Activated gamma-delta T cell (primary cell): ENCODE results near the gene CCDC59.
"Not testable (repeated sequence)": the region's sequence is repeated elsewhere in the genome, so short reads cannot be mapped to it uniquely, and the experiment has no call there.

ENCODE experiments used
- DNase-seq: peaks from one replicate; lab custom pipeline; 2025; lab: John Stamatoyannopoulos, UW
- total RNA-seq, 2 donors: gene quantifications; one replicate each; lab custom pipeline; 2026; lab: John Stamatoyannopoulos, UW

Gene CCDC59
- total RNA-seq: 76.1 to 86.5 reads per million in 2 donors

GRCh38 chr12:82358200-82359114 is at the start of gene CCDC59, which contains the start of gene METTL25:
Gene CCDC59 (minus strand): TSS chr12:82358387. CDS start chr12:82358376, 11 bp downstream.
Gene METTL25 (plus strand): TSS chr12:82358529. CDS start chr12:82358566, 37 bp downstream.
- DNase-seq: peak; percentile 77

- no peak for DNase-seq
Observed at GRCh38 chr12:82407481-82407880, 49.3 kb upstream of the CCDC59 start.

- DNase-seq: no peak
Observed at GRCh38 chr12:82406651-82407050, 48.5 kb upstream of the CCDC59 start.

- DNase-seq: no peak
Observed at GRCh38 chr12:82400819-82401218, 42.6 kb upstream of the CCDC59 start.

- no peak for DNase-seq
Observed at GRCh38 chr12:82398879-82399278, 40.7 kb upstream of the CCDC59 start.

- no peak for DNase-seq
Observed at GRCh38 chr12:82383930-82384552, 25.9 kb upstream of the CCDC59 start.

- no peak for DNase-seq
Observed at GRCh38 chr12:82378997-82379396, 20.8 kb upstream of the CCDC59 start.

- no peak for DNase-seq
Observed at GRCh38 chr12:82375201-82375600, 17.0 kb upstream of the CCDC59 start.

GRCh38 chr12:82366197-82366596 is 8.0 kb upstream of the CCDC59 start:
- no peak for DNase-seq

GRCh38 chr12:82363990-82364389 is 5.8 kb upstream of the CCDC59 start:
- no peak for DNase-seq

GRCh38 chr12:82361461-82361915 is 3.3 kb upstream of the CCDC59 start:
- no peak for DNase-seq

- DNase-seq: not testable (repeated sequence)
Observed at GRCh38 chr12:82360834-82361233, 2.6 kb upstream of the CCDC59 start.

- no peak for DNase-seq
Observed at GRCh38 chr12:82359115-82359478, 910 bp upstream of the CCDC59 start.

GRCh38 chr12:82357845-82358199 is 365 bp downstream of the CCDC59 start:
- no peak for DNase-seq

GRCh38 chr12:82357340-82357739 is 847 bp downstream of the CCDC59 start:
- DNase-seq: no peak

- no peak for DNase-seq
Observed at GRCh38 chr12:82351390-82351789, 6.8 kb downstream of the CCDC59 start.

GRCh38 chr12:82350161-82350560 is 8.0 kb downstream of the CCDC59 start:
- no peak for DNase-seq

- DNase-seq: no peak
Observed at GRCh38 chr12:82329508-82329907, 28.7 kb downstream of the CCDC59 start.

- no peak for DNase-seq
Observed at GRCh38 chr12:82327861-82328260, 30.3 kb downstream of the CCDC59 start.

GRCh38 chr12:82326905-82327503 is 31.2 kb downstream of the CCDC59 start:
- DNase-seq: no peak

- no peak for DNase-seq
Observed at GRCh38 chr12:82325540-82326336, 32.4 kb downstream of the CCDC59 start.

GRCh38 chr12:82319276-82319675 is 38.9 kb downstream of the CCDC59 start:
- DNase-seq: no peak
